Nephron progenitor cell (in vitro differentiated cells): Measurements from ENCODE around the gene PACS2.

ENCODE experiments used
- DNase-seq: peaks from one replicate; pipeline ENCODE4 v3.0.0; 2021
- H3K27ac Mint-ChIP-seq: 2 replicates; pipeline ENCODE4 v1.8.0; 2021; ENCODE audit warnings: mild to moderate bottlenecking, moderate library complexity, mixed read lengths
- H3K27me3 Mint-ChIP-seq: 2 replicates; pipeline ENCODE4 v1.8.0; 2021; ENCODE audit warnings: mild to moderate bottlenecking, low read depth, mixed read lengths; ENCODE audit not compliant: poor library complexity
- H3K36me3 Mint-ChIP-seq: 2 replicates; pipeline ENCODE4 v1.8.0; 2021; ENCODE audit warnings: low read depth, mixed read lengths
- H3K4me1 Mint-ChIP-seq: 2 replicates; pipeline ENCODE4 v1.8.0; 2021; ENCODE audit warnings: mixed read lengths
- H3K4me3 Mint-ChIP-seq: 2 replicates; pipeline ENCODE4 v1.8.0; 2021; ENCODE audit warnings: mild to moderate bottlenecking, moderate library complexity, mixed read lengths
- H3K9me3 Mint-ChIP-seq: 2 replicates; pipeline ENCODE4 v1.8.0; 2021; ENCODE audit warnings: mild to moderate bottlenecking, moderate library complexity, mixed read lengths
- CTCF ChIP-seq: fragments of 200-600 bp; sonication (generic); IDR thresholded peaks from 2 replicates; pipeline ENCODE4 v1.5.0; 2021; ENCODE audit warnings: antibody characterized with exemption

PACS2 gene

DNA sequence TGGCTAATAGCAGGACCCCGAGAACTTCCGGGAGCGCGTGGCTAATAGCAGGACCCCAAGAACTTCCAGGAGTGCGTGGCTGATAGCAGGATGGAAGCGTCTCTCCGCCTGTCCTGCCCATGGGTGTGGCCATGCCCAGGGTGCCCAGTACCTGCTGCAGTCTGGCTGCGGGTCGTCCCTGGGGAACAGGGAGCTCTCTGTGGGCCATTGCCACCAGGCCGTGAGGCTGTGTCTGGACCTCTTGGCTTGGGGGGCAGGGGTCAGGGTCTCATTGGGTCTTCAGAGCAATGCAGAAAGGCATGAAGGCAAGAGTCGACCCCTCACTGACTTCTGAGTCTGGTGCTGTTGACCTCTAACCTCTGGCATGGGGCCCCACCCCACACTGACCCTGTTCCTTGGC is 35.4 kb downstream of the PACS2 start:
- H3K9me3 Mint-ChIP-seq: peaks cover 8% of the 10 kb centered on the region
- H3K4me3 Mint-ChIP-seq: no peak overlapping the region
- no peak for TF ChIP-seq CTCF
- no peak overlapping the region for H3K27ac Mint-ChIP-seq
- peaks cover 20% of the 10 kb centered on the region for H3K4me1 Mint-ChIP-seq
- no peak for DNase-seq
- peaks cover 8% of the 10 kb centered on the region for H3K36me3 Mint-ChIP-seq
- H3K27me3 Mint-ChIP-seq: peaks cover 3% of the 10 kb centered on the region

- H3K27me3 Mint-ChIP-seq: peaks cover 3% of the 10 kb centered on the region
- TF ChIP-seq CTCF: no peak
- DNase-seq: no peak
Measured at GRCh38 chr14:105350450-105351244, 36.1 kb downstream of the PACS2 start.

DNA sequence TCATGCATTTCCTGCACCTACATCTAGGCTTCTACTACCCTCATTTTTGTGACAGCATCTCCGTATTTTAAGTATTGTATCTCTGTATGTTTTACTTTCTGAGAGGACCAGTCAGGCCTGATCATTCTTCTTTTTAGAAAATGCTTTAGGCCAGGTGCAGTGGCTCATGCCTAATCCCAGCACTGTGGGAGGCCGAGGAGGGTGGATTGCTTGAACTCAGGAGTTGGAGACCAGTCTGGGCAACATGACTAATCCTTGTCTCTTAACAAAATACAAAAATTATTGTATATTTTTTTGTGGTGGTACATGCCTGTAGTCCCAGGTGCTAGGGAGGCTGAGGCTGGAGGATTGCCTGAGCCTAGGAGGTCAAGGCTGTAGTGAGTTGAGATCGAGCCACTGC is 36.9 kb downstream of the PACS2 start:
- DNase-seq: no peak
- Mint-ChIP-seq H3K27me3 (no peaks in the 10 kb centered on the region), H3K4me1 (peaks cover 14% of the 10 kb centered on the region), H3K36me3 (no peaks in the 10 kb centered on the region), H3K4me3 (no peak overlapping the region), H3K27ac (no peak overlapping the region), H3K9me3 (no peaks in the 10 kb centered on the region)
- TF ChIP-seq CTCF: no peak

More at GRCh38 chr14:105350450-105351244, 36.1 kb downstream of the PACS2 start:
- H3K9me3 Mint-ChIP-seq: peaks cover 3% of the 10 kb centered on the region
- no peak overlapping the region for H3K27ac Mint-ChIP-seq
- peaks cover 18% of the 10 kb centered on the region for H3K4me1 Mint-ChIP-seq
- peaks cover 4% of the 10 kb centered on the region for H3K36me3 Mint-ChIP-seq
- no peak overlapping the region for H3K4me3 Mint-ChIP-seq

DNA sequence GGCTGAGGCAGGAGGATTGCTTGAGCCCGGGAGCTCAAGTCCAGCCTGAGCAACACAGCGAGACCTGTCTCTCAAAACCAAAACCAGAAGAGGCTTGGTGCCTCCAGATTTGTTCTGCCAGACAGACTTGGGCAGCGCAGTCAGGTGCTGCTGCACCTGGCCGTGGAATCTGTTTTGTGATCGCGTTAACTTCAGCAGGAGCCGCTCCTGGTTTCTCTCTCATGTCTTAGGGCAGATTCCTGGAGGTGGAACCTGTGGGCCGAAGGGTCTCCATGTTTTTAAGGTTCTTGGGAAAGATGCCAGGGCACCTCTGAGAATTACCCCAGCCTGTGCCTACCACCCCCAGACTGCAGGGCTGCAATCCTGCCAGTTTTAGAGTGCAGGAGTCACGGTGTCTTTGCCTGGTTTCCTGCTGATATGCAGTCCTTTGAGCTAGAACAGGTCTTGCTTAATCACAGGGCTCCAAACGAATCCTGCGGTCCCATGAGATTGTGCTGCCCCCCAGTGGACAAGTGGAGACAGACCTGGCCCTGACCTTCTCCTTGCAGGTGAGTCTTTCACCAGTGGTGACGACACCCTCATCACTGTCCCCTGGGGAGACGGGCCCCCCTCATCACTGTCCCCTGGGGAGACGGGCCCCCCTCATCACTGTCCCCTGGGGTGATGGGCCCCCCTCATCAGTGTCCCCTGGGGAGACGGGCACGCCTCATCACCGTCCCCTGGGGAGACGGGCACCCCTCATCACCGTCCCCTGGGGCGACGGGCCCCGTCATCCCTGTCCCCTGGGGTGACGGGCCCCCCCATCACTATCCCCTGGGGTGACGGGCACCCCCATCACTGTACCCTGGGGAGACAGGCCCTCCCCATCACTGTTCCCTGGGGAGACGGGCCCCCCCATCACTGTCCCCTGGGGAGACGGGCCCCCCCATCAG is 37.6 kb downstream of the PACS2 start:
- DNase-seq: peak; percentile 85
- Mint-ChIP-seq H3K36me3 (no peaks in the 10 kb centered on the region), H3K4me3 (no peak overlapping the region), H3K4me1 (peaks cover 13% of the 10 kb centered on the region), H3K27ac (no peak overlapping the region), H3K9me3 (no peaks in the 10 kb centered on the region), H3K27me3 (no peaks in the 10 kb centered on the region)
- peak; percentile 78 for TF ChIP-seq CTCF

DNA sequence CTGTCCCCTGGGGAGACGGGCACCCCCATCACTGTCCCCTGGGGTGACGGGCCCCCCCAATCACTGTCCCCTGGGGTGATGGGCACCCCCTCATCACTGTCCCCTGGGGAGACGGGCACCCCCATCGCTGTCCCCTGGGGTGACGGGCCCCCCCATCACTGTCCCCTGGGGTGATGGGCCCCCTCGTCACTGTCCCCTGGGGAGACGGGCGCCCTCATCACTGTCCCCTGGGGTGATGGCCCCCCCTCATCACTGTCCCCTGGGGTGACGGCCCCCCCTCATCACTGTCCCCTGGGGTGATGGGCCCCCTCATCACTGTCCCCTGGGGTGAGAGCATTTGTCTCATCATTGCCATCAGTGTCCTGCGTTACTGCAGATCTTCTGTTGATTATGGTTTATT is 38.6 kb downstream of the PACS2 start:
- no peaks in the 10 kb centered on the region for H3K9me3 Mint-ChIP-seq
- H3K27ac Mint-ChIP-seq: no peak overlapping the region

More for the DNA sequence above, 38.6 kb downstream of the PACS2 start:
- DNase-seq: no peak
- no peak overlapping the region for H3K4me3 Mint-ChIP-seq
- peaks cover 9% of the 10 kb centered on the region for H3K4me1 Mint-ChIP-seq
- H3K27me3 Mint-ChIP-seq: no peaks in the 10 kb centered on the region
- TF ChIP-seq CTCF: no peak
- H3K36me3 Mint-ChIP-seq: no peaks in the 10 kb centered on the region
